Measurements from ENCODE around the gene LINGO3.

Gene LINGO3

GRCh38 chr19:2302319-2303210 is 5.4 kb downstream of the LINGO3 start:
- ChIA-PET POLR2A (interaction anchor here (1.0 kb wide), 1 partner anchor 154 kb away, joined by 3 read pairs; the partner anchor contains the start of gene LMNB2), CTCF (interaction anchor here (1.2 kb wide), 1 partner anchor 14 kb away, joined by 5 read pairs; no protein-coding TSS in a partner anchor)
- TF ChIP-seq ARNT (IDR thresholded peaks at IDR 0.05): no peak
- TF ChIP-seq FOXA1 (IDR thresholded peaks at IDR 0.05): no peak
- no peak for TF ChIP-seq BHLHE40 (IDR thresholded peaks at IDR 0.05; ENCODE audit: borderline replicate concordance)
- no peak for TF ChIP-seq CTBP1 (IDR thresholded peaks at IDR 0.05; ENCODE audit: borderline replicate concordance)
- TF ChIP-seq SP1 (IDR thresholded peaks at IDR 0.05): no peak
- TF ChIP-seq FOXM1 (IDR thresholded peaks at IDR 0.05; ENCODE audit: borderline replicate concordance): no peak
- TF ChIP-seq FOXK2 (IDR thresholded peaks at IDR 0.05): no peak
- TF ChIP-seq PKNOX1 (IDR thresholded peaks at IDR 0.05): no peak
- no peak for TF ChIP-seq ELF4 (IDR thresholded peaks at IDR 0.05)
- no peak for TF ChIP-seq LEF1 (IDR thresholded peaks at IDR 0.05; ENCODE audit: borderline replicate concordance)
- no peak for TF ChIP-seq TARDBP (IDR thresholded peaks at IDR 0.05)
- TF ChIP-seq SUZ12 (IDR thresholded peaks at IDR 0.05): no peak
- TF ChIP-seq NFRKB (IDR thresholded peaks at IDR 0.05): no peak
- no peak for TF ChIP-seq ZNF384 (IDR thresholded peaks at IDR 0.05)
- no peak for TF ChIP-seq L3MBTL2 (conservative IDR thresholded peaks at IDR 0.05)
- no peak for TF ChIP-seq HDGF (IDR thresholded peaks at IDR 0.05; ENCODE audit: borderline replicate concordance)

DNA sequence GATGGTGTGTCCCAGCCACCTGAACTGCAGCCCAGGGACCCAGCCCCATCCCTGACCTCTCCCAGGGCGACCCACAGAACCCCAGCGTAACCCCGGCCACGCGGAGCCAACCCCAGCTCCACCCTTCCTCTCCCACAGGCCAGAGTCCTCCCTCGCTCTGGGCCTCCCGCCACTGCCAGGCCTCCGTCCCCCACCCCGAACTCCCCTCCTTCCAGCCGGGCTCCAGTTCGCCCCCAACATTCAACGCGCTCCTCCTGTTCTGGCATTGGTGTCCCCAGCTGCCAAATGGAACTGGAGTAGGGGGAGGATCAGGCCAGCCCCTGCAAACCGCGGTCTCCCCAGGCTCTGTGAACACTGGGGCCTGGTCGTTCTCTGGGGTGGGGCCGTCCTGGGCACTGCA is 7.4 kb downstream of the LINGO3 start:
- POLR2A ChIA-PET: no interaction called here
- no peak for DNase-seq (ENCODE audit: extremely low spot score)
- no peak for TF ChIP-seq PKNOX1 (IDR thresholded peaks at IDR 0.05)
- TF ChIP-seq LEF1 (IDR thresholded peaks at IDR 0.05; ENCODE audit: borderline replicate concordance): no peak
- no peak for TF ChIP-seq HDGF (IDR thresholded peaks at IDR 0.05; ENCODE audit: borderline replicate concordance)
- no peak for TF ChIP-seq FOXM1 (IDR thresholded peaks at IDR 0.05; ENCODE audit: borderline replicate concordance)
- TF ChIP-seq NFRKB (IDR thresholded peaks at IDR 0.05): no peak
- TF ChIP-seq SP1 (IDR thresholded peaks at IDR 0.05): no peak
- TF ChIP-seq FOXK2 (IDR thresholded peaks at IDR 0.05): no peak
- TF ChIP-seq BHLHE40 (IDR thresholded peaks at IDR 0.05; ENCODE audit: borderline replicate concordance): no peak
- TF ChIP-seq FOXA1 (IDR thresholded peaks at IDR 0.05): no peak
- TF ChIP-seq ELF4 (IDR thresholded peaks at IDR 0.05): no peak
- TF ChIP-seq L3MBTL2 (conservative IDR thresholded peaks at IDR 0.05): no peak
- no peak for TF ChIP-seq CTBP1 (IDR thresholded peaks at IDR 0.05; ENCODE audit: borderline replicate concordance)
- no peak for TF ChIP-seq SUZ12 (IDR thresholded peaks at IDR 0.05)
- CTCF ChIA-PET: no interaction called here

More at GRCh38 chr19:2302319-2303210, 5.4 kb downstream of the LINGO3 start:
- no peak for DNase-seq (ENCODE audit: extremely low spot score)

- no peak for DNase-seq (ENCODE audit: extremely low spot score)
- CTCF ChIA-PET: no interaction called here
- POLR2A ChIA-PET: interaction anchor here (0.9 kb wide), 1 partner anchor 24 kb away, joined by 3 read pairs; no protein-coding TSS in a partner anchor
- TF ChIP-seq LEF1 (IDR thresholded peaks at IDR 0.05; ENCODE audit: borderline replicate concordance): no peak
- TF ChIP-seq L3MBTL2 (conservative IDR thresholded peaks at IDR 0.05): no peak
- no peak for TF ChIP-seq ELF4 (IDR thresholded peaks at IDR 0.05)
- TF ChIP-seq NFRKB (IDR thresholded peaks at IDR 0.05): no peak
- TF ChIP-seq FOXA1 (IDR thresholded peaks at IDR 0.05): no peak
- no peak for TF ChIP-seq ZNF384 (IDR thresholded peaks at IDR 0.05)
- no peak for TF ChIP-seq TARDBP (IDR thresholded peaks at IDR 0.05)
- TF ChIP-seq PKNOX1 (IDR thresholded peaks at IDR 0.05): no peak
- TF ChIP-seq SUZ12 (IDR thresholded peaks at IDR 0.05): no peak
- TF ChIP-seq BHLHE40 (IDR thresholded peaks at IDR 0.05; ENCODE audit: borderline replicate concordance): no peak
- TF ChIP-seq FOXM1 (IDR thresholded peaks at IDR 0.05; ENCODE audit: borderline replicate concordance): no peak
- no peak for TF ChIP-seq CTBP1 (IDR thresholded peaks at IDR 0.05; ENCODE audit: borderline replicate concordance)
- TF ChIP-seq SP1 (IDR thresholded peaks at IDR 0.05): no peak
- no peak for TF ChIP-seq ARNT (IDR thresholded peaks at IDR 0.05)
Observed at GRCh38 chr19:2296141-2296540, 11.8 kb downstream of the LINGO3 start.

DNA sequence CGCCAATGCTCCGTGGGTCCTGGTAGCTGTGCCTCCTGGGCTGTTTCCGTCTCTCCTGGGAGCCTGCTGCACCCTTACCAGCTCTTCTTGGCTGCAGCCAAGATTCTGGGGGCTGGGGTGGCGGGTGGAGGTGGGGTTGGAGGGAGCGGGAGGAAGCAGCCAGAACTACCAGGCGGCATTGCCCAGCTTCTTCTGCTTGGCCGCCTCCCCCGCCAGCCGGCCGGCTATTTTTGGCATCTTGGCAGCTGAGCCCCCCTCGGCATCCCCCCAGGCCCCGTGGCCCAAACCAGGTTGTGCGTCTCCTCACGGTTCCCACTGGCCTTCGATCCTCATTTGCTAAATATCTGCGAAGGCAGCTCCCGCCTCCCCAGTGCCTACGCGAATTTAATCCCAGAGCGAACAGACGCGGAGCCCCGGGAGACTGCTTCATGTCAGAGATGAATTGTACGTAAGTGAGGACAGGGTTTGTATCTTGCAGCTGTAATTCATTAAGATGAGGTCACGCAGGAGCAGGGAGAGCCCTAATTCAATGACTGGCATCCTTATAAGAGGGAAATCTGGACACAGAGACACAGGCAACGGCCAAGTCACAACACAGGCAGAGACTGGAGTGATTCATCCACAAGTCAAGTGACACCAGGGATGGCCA is 13.1 kb downstream of the LINGO3 start:
- DNase-seq (ENCODE audit: extremely low spot score): no peak
- ChIA-PET POLR2A (interaction anchor here (1.5 kb wide), 1 partner anchor 33 kb away, joined by 3 read pairs; the partner anchor contains the start of gene LSM7), CTCF (no interaction called here)
- no peak for TF ChIP-seq ELF4 (IDR thresholded peaks at IDR 0.05)
- no peak for TF ChIP-seq CTBP1 (IDR thresholded peaks at IDR 0.05; ENCODE audit: borderline replicate concordance)
- TF ChIP-seq ZNF384 (IDR thresholded peaks at IDR 0.05): no peak
- no peak for TF ChIP-seq FOXM1 (IDR thresholded peaks at IDR 0.05; ENCODE audit: borderline replicate concordance)
- no peak for TF ChIP-seq LEF1 (IDR thresholded peaks at IDR 0.05; ENCODE audit: borderline replicate concordance)
- TF ChIP-seq SP1 (IDR thresholded peaks at IDR 0.05): no peak
- no peak for TF ChIP-seq BHLHE40 (IDR thresholded peaks at IDR 0.05; ENCODE audit: borderline replicate concordance)
- TF ChIP-seq TARDBP (IDR thresholded peaks at IDR 0.05): no peak
- no peak for TF ChIP-seq HDGF (IDR thresholded peaks at IDR 0.05; ENCODE audit: borderline replicate concordance)
- TF ChIP-seq ARNT (IDR thresholded peaks at IDR 0.05): no peak
- no peak for TF ChIP-seq L3MBTL2 (conservative IDR thresholded peaks at IDR 0.05)
- TF ChIP-seq PKNOX1 (IDR thresholded peaks at IDR 0.05): no peak
- no peak for TF ChIP-seq FOXA1 (IDR thresholded peaks at IDR 0.05)
- no peak for TF ChIP-seq NFRKB (IDR thresholded peaks at IDR 0.05)
